ENCODE results near the gene SELENON.

The SELENON gene

GRCh38 chr1:25858906-25859789 is 59.2 kb downstream of the SELENON start, which contains the start of gene AUNIP (continued):
- TF ChIP-seq REST (tag by site-specific recombination; IDR thresholded peaks at IDR 0.05) (peak; percentile 51), ZNF280C (tag by site-specific recombination; IDR thresholded peaks at IDR 0.05) (no peak), ZNF341 (tag by site-specific recombination; IDR thresholded peaks at IDR 0.05; ENCODE audit: low read depth) (peak; percentile 92), ZNF426 (tag by site-specific recombination; IDR thresholded peaks at IDR 0.05) (no peak), ZNF621 (tag by site-specific recombination; IDR thresholded peaks at IDR 0.05) (no peak), KLF10 (tag by site-specific recombination; IDR thresholded peaks at IDR 0.05) (peak; percentile 91), MYNN (tag by site-specific recombination; IDR thresholded peaks at IDR 0.05; ENCODE audit: borderline replicate concordance) (0 out of 2 replicates have a peak, but pooled peaks have one; percentile 68), REPIN1 (tag by site-specific recombination; IDR thresholded peaks at IDR 0.05; ENCODE audit: low read depth) (0 out of 2 replicates have a peak, but pooled peaks have one; percentile 55), KLF1 (tag by site-specific recombination; IDR thresholded peaks at IDR 0.05) (peak; percentile 72), PRDM2 (tag by site-specific recombination; IDR thresholded peaks at IDR 0.05; ENCODE audit: borderline replicate concordance) (peak; percentile 97; the same call in 1 of the 2 replicates), FEZF1 (tag by site-specific recombination; IDR thresholded peaks at IDR 0.05) (no peak), HIC1 (tag by site-specific recombination; IDR thresholded peaks at IDR 0.05) (no peak)
- TF ChIP-seq, protein P1, sequence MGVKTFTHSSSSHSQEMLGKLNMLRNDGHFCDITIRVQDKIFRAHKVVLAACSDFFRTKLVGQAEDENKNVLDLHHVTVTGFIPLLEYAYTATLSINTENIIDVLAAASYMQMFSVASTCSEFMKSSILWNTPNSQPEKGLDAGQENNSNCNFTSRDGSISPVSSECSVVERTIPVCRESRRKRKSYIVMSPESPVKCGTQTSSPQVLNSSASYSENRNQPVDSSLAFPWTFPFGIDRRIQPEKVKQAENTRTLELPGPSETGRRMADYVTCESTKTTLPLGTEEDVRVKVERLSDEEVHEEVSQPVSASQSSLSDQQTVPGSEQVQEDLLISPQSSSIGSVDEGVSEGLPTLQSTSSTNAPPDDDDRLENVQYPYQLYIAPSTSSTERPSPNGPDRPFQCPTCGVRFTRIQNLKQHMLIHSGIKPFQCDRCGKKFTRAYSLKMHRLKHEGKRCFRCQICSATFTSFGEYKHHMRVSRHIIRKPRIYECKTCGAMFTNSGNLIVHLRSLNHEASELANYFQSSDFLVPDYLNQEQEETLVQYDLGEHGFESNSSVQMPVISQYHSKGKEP (tag by site-specific recombination; IDR thresholded peaks at IDR 0.05) = peak; percentile 40; the same call in 1 of the 2 replicates
- TF ChIP-seq, protein P2, sequence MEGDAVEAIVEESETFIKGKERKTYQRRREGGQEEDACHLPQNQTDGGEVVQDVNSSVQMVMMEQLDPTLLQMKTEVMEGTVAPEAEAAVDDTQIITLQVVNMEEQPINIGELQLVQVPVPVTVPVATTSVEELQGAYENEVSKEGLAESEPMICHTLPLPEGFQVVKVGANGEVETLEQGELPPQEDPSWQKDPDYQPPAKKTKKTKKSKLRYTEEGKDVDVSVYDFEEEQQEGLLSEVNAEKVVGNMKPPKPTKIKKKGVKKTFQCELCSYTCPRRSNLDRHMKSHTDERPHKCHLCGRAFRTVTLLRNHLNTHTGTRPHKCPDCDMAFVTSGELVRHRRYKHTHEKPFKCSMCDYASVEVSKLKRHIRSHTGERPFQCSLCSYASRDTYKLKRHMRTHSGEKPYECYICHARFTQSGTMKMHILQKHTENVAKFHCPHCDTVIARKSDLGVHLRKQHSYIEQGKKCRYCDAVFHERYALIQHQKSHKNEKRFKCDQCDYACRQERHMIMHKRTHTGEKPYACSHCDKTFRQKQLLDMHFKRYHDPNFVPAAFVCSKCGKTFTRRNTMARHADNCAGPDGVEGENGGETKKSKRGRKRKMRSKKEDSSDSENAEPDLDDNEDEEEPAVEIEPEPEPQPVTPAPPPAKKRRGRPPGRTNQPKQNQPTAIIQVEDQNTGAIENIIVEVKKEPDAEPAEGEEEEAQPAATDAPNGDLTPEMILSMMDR (tag by site-specific recombination; IDR thresholded peaks at IDR 0.05) = peak; percentile 92
- TF ChIP-seq, protein P3, sequence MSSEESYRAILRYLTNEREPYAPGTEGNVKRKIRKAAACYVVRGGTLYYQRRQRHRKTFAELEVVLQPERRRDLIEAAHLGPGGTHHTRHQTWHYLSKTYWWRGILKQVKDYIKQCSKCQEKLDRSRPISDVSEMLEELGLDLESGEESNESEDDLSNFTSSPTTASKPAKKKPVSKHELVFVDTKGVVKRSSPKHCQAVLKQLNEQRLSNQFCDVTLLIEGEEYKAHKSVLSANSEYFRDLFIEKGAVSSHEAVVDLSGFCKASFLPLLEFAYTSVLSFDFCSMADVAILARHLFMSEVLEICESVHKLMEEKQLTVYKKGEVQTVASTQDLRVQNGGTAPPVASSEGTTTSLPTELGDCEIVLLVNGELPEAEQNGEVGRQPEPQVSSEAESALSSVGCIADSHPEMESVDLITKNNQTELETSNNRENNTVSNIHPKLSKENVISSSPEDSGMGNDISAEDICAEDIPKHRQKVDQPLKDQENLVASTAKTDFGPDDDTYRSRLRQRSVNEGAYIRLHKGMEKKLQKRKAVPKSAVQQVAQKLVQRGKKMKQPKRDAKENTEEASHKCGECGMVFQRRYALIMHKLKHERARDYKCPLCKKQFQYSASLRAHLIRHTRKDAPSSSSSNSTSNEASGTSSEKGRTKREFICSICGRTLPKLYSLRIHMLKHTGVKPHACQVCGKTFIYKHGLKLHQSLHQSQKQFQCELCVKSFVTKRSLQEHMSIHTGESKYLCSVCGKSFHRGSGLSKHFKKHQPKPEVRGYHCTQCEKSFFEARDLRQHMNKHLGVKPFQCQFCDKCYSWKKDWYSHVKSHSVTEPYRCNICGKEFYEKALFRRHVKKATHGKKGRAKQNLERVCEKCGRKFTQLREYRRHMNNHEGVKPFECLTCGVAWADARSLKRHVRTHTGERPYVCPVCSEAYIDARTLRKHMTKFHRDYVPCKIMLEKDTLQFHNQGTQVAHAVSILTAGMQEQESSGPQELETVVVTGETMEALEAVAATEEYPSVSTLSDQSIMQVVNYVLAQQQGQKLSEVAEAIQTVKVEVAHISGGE (tag by site-specific recombination; conservative IDR thresholded peaks at IDR 0.05; ENCODE audit: low read depth) = peak; percentile 47

All from HEK293 (cell line).